WI38 (cell line): ENCODE data around the gene PELI3.
"Not testable (repeated sequence)": the region's sequence is repeated elsewhere in the genome, so short reads cannot be mapped to it uniquely, and the experiment has no call there.

ENCODE experiments used
- H3K4me3 ChIP-seq: 2 replicates; pipeline ENCODE4 v1.5.1; 2011; ENCODE audit warnings: low read depth, mild to moderate bottlenecking, control low read depth, low read length
- TF ChIP-seq, protein P1 (sequence below): IDR thresholded peaks from 2 replicates; pipeline ENCODE4 v1.5.1; 2012; ENCODE audit warnings: low read depth, mild to moderate bottlenecking, control low read depth, low read length

Gene PELI3

DNA sequence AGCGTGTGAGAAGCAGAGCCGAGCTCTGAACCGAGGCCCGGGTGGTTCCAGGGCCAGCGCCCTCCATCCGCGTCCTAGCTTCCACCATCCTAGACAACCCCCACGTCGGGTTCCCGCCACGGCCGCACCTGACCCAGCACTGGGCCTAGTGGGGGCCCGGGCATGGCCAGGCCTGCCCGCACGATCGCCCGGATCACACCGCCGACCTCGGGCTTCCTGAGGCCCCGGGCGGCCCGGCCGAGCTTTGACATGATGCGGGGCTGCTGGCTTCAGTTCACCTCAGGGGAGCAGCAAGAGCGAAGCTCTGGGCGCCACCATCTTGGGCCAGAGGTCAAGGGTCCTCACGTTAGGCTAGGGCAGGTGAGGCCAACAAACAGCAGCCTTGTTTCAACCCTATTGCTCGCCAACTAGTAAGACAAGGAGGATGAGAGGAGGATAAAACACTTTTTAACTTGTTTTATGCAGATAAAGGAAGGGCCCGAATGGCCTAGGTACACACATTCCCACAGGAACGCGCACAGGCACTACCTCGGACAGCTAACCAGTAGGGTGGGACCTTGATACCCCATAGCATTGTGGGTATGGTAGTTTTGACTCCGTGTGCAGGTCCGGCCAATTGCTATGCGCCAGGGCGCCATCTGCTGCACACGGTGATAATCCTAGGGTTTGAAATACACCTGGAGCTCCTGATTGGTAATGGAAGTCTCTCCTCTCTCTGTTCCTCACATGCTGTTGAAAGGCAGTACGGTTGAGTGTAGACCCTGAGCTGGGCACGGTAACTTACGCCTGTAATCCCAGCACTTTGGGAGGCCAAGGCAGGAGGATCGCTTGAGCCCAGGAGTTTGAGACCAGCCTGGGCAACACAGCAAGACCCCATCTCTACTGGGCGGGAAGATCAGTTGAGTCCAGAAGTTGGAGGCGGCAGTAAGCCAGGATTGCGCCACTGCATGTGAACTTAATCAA lies 27.9 kb upstream of the PELI3 start, which contains the start of gene MRPL11:
Gene MRPL11 (minus strand): TSS at position 345 of the 963 bp plus-strand sequence. CDS start 94 bp downstream, at position 251.
- H3K4me3 ChIP-seq: peak within 1 kb of the TSS; percentile 87
- TF ChIP-seq, protein P1, sequence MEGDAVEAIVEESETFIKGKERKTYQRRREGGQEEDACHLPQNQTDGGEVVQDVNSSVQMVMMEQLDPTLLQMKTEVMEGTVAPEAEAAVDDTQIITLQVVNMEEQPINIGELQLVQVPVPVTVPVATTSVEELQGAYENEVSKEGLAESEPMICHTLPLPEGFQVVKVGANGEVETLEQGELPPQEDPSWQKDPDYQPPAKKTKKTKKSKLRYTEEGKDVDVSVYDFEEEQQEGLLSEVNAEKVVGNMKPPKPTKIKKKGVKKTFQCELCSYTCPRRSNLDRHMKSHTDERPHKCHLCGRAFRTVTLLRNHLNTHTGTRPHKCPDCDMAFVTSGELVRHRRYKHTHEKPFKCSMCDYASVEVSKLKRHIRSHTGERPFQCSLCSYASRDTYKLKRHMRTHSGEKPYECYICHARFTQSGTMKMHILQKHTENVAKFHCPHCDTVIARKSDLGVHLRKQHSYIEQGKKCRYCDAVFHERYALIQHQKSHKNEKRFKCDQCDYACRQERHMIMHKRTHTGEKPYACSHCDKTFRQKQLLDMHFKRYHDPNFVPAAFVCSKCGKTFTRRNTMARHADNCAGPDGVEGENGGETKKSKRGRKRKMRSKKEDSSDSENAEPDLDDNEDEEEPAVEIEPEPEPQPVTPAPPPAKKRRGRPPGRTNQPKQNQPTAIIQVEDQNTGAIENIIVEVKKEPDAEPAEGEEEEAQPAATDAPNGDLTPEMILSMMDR: peak; percentile 51

DNA sequence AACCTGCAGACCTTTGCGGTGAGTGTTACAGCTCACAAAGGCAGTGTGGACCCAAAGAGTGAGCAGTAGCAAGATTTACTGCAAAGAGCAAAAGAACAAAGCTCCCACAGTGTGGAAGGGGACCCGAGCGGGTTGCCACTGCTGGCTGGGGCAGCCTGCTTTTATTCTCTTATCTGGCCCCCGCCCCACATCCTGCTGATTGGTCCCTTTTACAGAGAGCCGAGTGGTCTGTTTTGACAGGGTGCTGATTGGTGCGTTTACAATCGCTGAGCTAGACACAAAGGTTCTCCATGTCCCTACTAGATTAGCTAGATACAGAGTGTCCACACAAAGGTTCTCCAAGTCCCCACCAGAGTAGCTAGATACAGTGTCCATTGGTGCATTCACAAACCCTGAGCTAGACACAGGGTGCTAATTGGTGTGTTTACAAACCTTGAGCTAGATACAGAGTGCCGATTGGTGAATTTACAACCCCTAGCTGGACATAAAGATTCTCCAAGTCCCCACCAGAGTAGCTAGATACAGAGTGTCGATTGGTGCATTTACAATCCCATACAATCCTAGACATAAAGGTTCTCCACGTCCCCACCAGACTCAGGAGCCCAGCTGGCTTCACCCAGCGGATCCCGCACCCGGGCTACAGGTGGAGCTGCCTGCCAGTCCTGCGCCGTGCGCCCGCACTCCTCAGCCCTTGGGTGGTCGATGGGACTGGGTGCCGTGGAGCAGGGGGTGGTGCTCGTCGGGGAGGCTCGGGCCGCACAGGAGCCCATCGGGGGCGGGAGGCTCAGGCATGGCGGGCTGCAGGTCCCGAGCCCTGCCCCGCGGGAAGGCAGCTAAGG lies 26.4 kb upstream of the PELI3 start:
- not testable (repeated sequence) for H3K4me3 ChIP-seq

DNA sequence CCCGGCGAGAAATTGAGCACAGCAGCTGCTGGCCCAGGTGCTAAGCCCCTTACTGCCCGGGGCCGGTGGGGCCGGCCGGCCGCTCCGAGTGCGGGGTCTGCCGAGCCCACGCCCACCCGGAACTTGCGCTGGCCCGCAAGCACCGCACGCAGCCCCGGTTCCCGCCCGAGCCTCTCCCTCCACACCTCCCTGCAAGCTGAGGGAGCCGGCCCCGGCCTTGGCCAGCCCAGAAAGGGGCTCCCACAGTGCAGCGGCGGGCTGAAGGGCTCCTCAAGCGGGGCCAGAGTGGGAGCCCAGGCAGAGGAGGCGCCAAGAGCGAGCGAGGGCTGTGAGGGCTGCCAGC lies 25.8 kb upstream of the PELI3 start:
- not testable (repeated sequence) for H3K4me3 ChIP-seq

DNA sequence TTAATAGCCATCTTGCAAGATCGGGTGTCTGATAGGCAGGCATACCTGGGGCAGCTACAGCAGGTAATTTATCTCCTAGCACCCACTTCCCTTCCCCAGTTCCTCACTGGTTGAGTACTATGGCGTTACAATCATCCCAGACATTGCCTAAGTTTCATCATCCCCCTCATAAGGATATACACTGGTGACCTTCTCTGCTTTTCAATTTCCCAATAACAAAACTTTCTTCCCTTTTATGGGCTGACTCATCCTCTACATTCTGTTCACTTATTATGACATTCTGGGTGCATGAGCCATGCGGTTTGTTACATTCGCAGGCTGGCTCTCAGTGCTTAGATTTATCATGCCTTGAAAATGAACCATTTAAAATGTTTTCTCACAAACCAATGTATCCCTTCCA lies 23.1 kb upstream of the PELI3 start:
- H3K4me3 ChIP-seq: no peak overlapping the region
- TF ChIP-seq, protein P1: no peak

DNA sequence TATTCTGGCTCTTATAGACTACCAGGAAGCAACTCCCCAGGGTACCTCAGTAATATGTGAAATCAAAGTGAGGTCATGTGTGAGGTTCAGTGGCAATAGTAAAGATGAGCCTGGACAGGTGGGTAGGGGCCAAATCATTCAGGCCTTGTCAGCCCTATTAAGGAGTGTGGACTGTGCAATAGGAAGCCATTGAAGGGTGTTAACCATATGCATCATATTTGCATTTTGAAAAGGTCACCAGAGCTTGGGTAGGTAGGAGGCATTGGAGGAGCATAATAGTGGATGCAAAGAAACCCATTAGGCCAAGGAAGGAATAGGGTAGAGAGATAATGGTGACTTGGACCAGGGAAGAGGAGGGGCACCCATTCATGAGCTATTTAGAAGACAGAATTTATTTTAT lies 19.7 kb upstream of the PELI3 start:
- TF ChIP-seq, protein P1: no peak
- H3K4me3 ChIP-seq: no peak overlapping the region

DNA sequence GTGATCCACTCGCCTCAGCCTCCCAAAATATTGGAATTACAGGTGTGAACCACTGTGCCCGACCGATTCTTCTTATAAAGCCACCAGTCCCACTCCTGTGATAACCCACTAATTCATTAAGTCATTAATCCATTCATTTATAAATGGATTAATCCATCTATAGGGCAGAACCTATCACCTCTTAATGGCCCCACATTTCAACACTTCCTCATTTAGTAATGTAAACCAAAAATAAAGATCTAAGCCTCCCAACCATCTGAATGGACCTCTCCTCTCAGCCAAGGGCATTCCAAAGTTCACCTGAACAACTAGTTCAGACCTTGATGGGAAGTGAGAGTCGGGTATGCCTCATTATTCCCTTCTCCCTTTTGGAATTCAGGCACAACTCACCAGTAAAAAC lies 18.2 kb upstream of the PELI3 start:
- TF ChIP-seq, protein P1: no peak
- no peak overlapping the region for H3K4me3 ChIP-seq

DNA sequence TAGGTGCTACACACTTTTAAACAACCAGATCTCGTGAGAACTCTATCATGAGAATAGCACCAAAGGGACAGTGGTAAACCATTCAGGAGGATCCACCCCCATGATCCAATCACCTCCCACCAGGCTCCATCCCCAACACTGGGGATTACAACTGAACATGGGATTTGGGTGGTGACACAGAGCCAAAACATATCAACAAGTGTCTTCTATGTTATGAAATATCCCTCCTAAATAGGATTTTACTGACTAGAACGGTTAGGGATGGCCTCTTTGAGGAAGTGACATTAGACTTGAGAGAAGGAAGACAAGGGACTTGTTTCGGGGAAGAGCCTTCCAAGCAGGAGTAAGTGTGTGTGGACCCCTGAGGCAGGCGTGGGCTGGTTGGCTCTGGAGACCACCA lies 16.1 kb upstream of the PELI3 start:
- H3K4me3 ChIP-seq: no peak overlapping the region
- TF ChIP-seq, protein P1: no peak

DNA sequence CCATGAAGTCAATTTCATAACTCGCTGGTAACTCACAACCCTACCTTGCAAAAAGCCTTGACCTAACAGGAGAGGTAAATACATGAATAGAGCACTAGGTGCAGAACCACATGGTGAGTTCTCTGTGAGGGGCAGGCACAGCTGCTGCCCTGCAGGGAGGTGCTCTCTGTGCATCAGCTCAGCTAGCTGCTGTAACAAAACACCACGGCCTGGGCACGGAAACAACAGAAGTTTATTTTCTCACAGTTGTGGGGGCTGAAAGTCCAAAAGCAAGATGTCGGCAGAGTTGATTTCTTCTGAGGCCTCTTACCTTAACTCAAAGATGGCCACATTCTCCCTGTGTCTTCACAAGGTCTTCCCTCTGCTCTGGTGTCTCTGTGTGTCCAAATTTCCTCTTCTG lies 15.0 kb upstream of the PELI3 start:
- no peak overlapping the region for H3K4me3 ChIP-seq
- TF ChIP-seq, protein P1: no peak
